ENCODE data around the gene ENOX1.
A peak's percentile ranks its signal among the peaks of the same experiment; 100 is the strongest.

The ENOX1 gene

DNA sequence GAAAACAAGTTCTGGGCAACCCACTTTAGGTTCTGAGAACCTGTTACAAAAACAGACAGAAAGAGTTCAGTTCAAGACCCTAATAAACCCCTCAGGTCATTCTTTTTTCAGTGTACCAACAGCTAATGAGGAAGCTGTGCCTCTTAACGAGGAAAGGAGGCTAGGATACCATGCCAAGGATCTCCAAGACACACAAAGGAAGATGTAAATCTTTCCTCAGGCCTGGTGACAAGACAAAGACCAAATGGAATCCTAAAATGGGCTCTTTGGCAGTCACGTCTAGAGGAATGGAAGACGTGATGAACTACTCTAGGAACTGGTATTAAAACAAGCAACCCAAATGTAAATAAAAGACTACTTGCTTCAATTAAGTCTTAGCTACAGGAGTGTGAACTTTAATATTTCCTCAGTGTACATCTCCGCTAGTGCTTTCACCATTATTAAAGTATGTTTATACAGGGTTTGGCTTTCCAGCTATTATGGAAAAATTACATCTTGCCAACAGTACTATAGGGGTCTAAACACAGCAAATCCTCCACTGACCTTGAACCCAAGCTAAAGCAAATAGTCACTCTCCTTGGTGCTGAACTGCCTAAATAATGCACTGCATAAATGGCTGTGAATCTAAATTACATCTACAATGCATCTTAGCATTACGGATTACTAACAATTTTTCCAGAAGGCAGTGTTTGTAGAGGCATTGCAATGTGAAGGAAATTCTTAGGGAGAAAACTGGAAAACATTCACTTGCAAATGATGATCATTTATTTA lies 42.3 kb downstream of the ENOX1 start:
- no peak for DNase-seq (ENCODE audit: low spot score)

DNA sequence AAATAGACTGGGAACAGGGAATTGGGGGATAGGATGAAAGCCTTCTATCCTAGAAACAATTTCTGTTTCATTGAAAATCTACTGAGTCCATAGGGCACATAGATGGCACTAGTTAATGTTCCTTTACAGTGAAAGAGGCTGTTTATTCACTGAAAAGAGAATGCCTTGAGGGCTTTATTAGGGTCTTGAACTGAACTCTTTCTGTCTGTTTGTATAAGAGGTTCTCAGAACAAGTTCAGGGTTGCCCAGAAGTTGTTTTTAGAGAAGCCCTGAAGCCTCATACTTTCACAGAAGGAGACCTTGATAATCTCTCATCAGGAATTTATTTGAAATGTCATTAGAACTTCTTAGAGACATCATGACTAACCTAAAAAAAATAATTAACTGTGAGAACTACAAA lies 43.9 kb downstream of the ENOX1 start:
- no peak for DNase-seq (ENCODE audit: low spot score)

- no peak for DNase-seq (ENCODE audit: low spot score)
Measured at GRCh38 chr13:43737392-43737923, 49.3 kb downstream of the ENOX1 start.

- no peak for DNase-seq (ENCODE audit: low spot score)
Measured at GRCh38 chr13:43732726-43733125, 54.0 kb downstream of the ENOX1 start.

DNA sequence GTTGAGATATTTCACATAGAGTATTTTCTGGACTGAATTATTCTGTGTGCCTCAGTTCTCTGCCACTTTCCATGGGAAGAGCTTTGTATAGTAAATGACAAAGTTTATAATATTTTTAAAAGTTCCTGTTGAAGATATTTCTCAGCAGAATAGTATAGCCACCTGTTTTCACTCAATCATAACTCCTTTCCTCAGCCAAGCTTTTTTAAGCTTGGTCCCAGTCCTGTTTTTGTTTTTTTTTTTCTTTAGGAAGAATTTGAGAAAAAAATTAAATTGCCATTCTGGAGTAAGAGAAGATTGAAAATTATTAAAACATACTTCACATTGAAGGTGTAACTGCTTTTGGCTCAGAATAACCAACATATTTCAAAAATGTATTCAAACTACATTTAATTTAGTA lies 55.5 kb downstream of the ENOX1 start:
- DNase-seq (ENCODE audit: low spot score), result no peak

- no peak for DNase-seq (ENCODE audit: low spot score)
Measured at GRCh38 chr13:43730642-43731041, 56.1 kb downstream of the ENOX1 start.

DNA sequence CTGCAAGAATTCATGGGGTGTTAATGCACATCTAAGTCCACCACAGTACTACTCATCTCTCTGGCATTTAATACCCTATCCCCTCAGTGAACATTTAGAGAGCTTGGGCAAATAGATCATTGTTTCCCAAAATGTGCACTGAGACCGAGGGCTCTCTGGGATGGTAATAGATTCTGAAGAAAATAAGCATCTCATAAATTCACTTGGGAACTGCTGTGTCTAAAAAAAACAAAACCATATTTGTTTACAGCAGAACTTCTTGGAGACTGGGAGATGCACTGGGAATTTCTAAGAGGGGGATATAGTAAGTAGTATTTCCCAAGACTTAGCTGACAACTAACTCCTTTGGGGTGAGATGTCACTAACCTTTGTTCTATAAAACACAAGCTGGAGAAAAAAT lies 58.4 kb downstream of the ENOX1 start:
- DNase-seq (ENCODE audit: low spot score), result no peak

DNA sequence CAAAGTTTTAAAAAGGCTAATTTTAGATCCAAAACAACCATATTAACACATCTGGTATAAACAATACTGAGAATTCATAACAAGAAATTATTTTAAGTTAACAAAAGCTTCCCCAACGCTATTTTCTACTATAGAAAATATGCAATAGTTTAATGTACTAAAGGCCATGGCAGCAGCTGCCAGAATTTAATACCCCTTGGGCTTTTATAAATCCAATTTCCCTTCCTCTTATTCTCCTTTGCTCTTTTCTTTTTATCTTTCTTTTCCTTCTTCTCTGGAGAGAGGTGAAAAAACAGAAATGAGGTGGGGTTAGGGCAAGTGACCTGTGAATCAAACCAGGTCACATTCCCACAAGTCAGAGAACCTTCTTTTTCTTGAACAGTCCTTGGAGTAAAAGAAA lies 58.9 kb downstream of the ENOX1 start:
- no peak for DNase-seq (ENCODE audit: low spot score)

DNA sequence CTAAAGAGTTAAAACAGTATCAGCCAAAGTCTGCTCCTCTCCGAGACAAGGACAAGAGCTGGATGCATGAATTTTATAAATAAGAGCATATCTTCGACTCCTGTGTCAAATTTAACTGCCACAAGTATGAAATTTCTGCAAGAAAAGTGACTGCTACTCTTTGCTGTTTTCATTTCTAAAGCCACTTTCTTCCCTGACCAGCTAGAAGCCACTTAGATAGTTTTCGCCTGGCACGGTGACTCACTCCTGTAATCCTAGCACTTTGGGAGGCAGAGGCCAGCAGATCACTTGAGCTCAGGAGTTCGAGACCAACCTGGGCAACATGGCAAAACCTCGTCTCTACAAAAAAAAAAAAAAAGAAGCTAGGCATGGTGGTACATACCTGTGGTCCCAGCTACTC lies 61.3 kb downstream of the ENOX1 start:
- no peak for DNase-seq (ENCODE audit: low spot score)

DNA sequence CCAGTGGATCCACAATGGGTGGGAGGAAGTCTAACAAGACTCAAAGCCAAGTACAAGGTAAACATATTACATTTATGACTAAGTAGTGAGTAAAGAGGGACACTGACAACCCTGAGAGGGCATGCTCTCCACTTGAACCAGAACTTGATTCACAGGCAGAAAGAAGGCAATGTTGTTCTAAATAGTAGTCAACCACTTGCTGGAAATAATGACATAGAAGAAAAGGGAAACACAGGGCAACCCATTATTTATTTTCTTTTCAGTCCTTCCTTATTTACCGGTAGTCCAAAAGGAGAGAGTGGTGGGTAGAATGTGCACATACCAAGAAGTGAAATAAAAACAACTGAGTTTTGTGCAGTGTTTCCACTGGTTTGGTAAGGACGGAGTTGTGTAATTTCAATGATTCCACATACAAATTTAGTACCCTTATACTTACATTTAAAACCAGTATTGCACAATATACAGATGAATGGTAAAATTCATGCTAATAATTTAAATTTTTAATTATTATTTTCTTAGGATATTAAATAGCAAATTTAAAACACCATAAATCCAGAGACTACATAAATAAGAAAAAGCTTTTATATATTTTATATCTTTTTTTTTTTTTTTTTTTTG lies 65.9 kb downstream of the ENOX1 start:
- no peak for DNase-seq (ENCODE audit: low spot score)

DNA sequence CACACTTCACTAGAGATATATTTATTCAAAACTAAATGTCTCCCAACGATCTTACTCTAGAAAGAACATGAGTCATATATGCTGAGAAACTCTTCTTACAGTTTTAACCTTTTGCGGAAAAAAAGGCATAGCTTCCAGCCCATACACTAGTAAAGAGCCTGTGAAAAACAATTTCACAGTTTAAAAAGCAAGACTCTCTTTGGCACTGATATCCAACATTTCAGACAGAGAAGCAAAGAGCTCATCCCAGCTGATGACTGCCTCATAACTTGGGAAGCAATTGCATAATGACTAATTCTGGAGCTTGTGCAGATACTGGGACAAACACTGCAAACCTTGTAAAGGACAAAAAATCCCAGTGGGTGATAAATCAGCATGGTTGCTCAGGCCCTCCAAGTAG lies 88.0 kb downstream of the ENOX1 start:
- DNase-seq (ENCODE audit: low spot score), result peak; percentile 4

- no peak for DNase-seq (ENCODE audit: low spot score)
Measured at GRCh38 chr13:43698009-43698408, 88.8 kb downstream of the ENOX1 start.

GRCh38 chr13:43697323-43697722 lies 89.4 kb downstream of the ENOX1 start:
- no peak for DNase-seq (ENCODE audit: low spot score)

DNA sequence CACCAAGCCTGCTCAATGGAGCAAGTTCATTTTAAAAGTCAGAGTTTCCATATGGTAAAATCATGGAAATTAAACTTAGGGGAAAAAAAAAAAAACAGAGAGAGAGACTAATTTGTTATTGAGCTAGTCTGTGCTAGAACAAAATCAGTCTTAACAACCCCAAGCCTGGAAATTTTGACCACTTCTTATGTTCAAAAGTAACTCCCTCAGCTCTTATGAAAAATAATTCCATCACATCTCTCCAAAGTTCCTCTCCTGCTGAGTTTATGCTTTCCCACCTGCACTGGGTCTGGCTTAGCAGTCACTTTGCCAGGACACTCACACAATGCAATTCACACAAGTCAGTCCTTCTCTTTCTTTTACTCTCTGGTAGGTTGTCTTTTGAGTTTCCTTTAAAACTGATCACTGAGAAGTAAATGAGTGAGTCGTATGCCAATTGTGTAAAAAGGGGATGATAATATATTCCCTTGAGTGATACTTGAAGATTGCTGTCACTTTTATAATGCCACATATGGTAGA lies 92.6 kb downstream of the ENOX1 start:
- no peak for DNase-seq (ENCODE audit: low spot score)

DNA sequence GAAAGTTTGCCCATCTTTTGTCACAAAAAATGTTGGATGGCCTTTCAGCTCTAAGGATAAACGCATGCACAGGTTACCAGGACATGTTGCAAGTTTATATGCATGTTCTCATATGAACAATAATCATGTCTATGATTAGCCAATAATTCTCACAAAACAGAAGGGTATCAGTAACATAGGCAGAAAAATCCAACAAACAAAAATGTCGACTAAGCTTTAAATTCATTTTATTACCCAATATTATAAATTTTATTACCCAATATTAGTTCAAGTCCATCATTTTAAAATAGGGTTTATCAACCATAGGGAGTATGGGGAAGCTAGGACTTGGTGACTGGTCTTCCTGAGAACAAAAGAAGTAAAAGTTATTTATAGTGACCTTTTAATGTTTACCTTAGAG lies 93.1 kb downstream of the ENOX1 start:
- no peak for DNase-seq (ENCODE audit: low spot score)

- no peak for DNase-seq (ENCODE audit: low spot score)
Measured at GRCh38 chr13:43688227-43688907, 98.4 kb downstream of the ENOX1 start.

DNA sequence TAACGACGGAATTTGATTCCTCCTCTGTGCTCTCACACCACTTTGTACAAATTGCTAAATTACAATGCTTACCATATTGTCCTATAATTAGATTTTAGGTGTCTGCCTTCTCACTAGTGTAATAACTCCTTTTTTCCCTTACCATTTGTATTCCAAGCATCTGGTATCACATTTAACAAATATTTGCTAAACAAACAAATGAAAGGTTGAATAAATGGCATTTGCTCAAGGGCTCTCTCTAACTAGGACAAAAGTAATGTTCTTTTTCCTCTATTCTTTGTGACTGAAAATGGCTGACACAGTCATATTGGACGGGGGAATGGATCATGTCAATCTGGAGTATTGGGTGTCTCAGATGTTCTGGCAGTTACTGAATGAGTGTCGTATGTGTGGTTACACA lies 99.7 kb downstream of the ENOX1 start:
- DNase-seq (ENCODE audit: low spot score), result no peak

- peak; percentile 36 for DNase-seq (ENCODE audit: low spot score)
Measured at GRCh38 chr13:43686557-43686956, 100.2 kb downstream of the ENOX1 start.

DNA sequence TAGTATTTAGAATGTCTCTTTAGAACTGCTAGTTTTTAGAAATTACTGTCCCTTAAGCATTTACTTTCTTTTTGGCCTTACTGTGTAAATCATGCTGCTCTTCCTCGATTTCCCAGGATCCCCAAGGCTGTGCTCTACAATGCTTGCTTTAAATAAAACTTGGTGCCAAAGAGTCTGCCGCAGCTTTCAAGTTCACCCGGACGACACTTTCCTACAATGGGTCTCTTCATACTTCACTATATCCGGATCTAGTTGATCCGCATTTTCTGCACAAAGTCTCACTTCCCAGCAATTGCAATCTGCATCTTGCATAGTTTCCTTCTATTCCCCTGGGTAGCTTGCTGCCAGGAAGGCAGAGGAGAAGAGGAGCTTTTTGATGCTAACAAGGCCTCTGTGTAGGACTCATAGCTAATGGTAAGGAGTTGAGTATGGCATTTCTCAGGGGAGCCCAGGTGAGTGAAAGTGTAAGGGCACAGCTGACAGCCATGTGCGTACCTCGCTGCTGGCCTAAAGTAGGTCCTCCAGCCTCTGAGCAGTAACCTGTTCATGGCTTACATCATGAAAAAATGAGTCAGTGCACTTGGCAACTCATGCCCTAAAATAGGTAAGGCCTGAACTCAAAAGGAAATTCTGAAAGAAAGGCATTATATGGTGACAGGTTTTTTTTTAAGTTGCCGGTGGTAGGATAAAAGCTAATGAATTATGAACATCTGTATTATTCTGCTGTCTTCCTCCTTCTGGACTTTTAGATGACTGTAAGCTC lies 101.6 kb downstream of the ENOX1 start:
- no peak for DNase-seq (ENCODE audit: low spot score)

- DNase-seq (ENCODE audit: low spot score), result no peak
Measured at GRCh38 chr13:43682701-43683100, 104.1 kb downstream of the ENOX1 start.

GRCh38 chr13:43676320-43676719 lies 110.5 kb downstream of the ENOX1 start:
- DNase-seq (ENCODE audit: low spot score), result no peak

DNA sequence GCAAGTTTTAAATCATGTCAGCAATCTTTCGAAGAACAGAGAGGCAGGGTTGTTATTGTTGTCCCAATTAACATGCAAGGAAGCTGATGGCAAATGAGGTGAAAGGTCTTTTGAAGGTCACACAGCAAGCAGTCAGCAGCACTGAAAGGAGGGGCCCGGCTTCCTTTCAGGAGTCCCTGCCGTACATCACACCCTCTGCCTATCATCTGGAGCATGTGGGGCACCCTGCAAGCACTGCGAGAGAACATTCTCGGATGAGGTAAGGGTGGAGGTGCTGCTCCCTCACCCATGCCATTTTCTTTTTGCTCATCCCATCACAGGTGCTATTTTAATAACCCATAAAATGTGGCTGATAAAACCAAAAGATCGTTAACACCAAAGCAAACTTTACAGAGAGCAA lies 111.2 kb downstream of the ENOX1 start:
- DNase-seq (ENCODE audit: low spot score), result no peak
